ENCODE data around the gene TMEM183A. TPM values are rescaled to one million over a fixed set of nuclear protein-coding genes. Genes with fewer than 3 reads are reported as not detected.

The TMEM183A gene
- total and polyA plus RNA-seq, 9 of the 15 experiments (the other 6 are each of a cell fraction or from before 2014, with no cell fraction given) = 23.4 to 190 (median 124) TPM

DNA sequence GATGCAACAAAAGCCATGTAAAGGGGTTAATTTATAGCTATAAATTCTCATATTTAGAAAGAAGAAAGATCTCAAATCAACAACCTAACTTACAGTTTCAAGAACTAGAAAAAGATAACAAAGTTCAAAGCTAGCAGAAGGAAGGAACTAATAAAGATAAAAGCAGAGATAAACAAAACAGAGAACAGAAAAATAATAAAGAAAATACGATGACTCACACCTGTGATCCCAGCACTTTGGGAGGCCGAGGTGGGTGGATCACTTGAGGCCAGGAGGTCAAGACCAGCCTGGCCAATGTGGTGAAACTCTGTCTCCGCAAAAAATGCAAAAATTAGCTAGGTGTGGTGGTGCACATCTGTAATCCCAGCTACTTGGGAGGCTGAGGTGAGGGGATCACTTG, 12.4 kb upstream of the TMEM183A start (continued):
- TF ChIP-seq NR2C2 (CRISPR knock-in tag; IDR thresholded peaks at IDR 0.05) (no peak), NR2C2 (tag; IDR thresholded peaks at IDR 0.05) (0 out of 2 replicates have a peak, but pooled peaks have one; percentile 7), CBFA2T3 (IDR thresholded peaks at IDR 0.05) (peak; percentile 25; the same call in 1 of the 2 replicates), KDM1A (IDR thresholded peaks at IDR 0.05) (peak in 1 of 2 experiments; percentile 38; a peak in 1 of 4 replicates), CC2D1A (IDR thresholded peaks at IDR 0.05) (peak; percentile 39; the same call in 1 of the 2 replicates), E2F3 (CRISPR knock-in tag; IDR thresholded peaks at IDR 0.05) (no peak), KLF13 (tag; IDR thresholded peaks at IDR 0.05; ENCODE audit: borderline replicate concordance, low read depth) (no peak), EGR1 (conservative IDR thresholded peaks at IDR 0.05) (peak; percentile 46)
- TF ChIP-seq, protein P1, sequence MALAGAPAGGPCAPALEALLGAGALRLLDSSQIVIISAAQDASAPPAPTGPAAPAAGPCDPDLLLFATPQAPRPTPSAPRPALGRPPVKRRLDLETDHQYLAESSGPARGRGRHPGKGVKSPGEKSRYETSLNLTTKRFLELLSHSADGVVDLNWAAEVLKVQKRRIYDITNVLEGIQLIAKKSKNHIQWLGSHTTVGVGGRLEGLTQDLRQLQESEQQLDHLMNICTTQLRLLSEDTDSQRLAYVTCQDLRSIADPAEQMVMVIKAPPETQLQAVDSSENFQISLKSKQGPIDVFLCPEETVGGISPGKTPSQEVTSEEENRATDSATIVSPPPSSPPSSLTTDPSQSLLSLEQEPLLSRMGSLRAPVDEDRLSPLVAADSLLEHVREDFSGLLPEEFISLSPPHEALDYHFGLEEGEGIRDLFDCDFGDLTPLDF (CRISPR knock-in tag; IDR thresholded peaks at IDR 0.05) = no peak
- TF ChIP-seq, protein P2, sequence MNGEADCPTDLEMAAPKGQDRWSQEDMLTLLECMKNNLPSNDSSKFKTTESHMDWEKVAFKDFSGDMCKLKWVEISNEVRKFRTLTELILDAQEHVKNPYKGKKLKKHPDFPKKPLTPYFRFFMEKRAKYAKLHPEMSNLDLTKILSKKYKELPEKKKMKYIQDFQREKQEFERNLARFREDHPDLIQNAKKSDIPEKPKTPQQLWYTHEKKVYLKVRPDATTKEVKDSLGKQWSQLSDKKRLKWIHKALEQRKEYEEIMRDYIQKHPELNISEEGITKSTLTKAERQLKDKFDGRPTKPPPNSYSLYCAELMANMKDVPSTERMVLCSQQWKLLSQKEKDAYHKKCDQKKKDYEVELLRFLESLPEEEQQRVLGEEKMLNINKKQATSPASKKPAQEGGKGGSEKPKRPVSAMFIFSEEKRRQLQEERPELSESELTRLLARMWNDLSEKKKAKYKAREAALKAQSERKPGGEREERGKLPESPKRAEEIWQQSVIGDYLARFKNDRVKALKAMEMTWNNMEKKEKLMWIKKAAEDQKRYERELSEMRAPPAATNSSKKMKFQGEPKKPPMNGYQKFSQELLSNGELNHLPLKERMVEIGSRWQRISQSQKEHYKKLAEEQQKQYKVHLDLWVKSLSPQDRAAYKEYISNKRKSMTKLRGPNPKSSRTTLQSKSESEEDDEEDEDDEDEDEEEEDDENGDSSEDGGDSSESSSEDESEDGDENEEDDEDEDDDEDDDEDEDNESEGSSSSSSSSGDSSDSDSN (IDR thresholded peaks at IDR 0.05; ENCODE audit: borderline replicate concordance in 1 of 2, low read depth in 2 of 2, low read length in 2 of 2) = no peak
